WTC11 (cell line): Measurements from ENCODE around the gene NXPE3. TPM values are rescaled to one million over a fixed set of nuclear protein-coding genes. Genes with fewer than 3 reads are reported as not detected.

Experiments used
- ATAC-seq: fragments of 200-7000 bp; cut with Tn5 transposase; 2 replicates; pipeline ENCODE4 v1.10.0; 2021; ENCODE audit warnings: mild to moderate bottlenecking, moderate library complexity
- CTCF ChIA-PET: fragments of 300-600 bp; sonication (Branson Sonifier 250); formaldehyde crosslinking; loops from one replicate; lab custom pipeline; 2021; ENCODE audit warnings: antibody characterized with exemption; lab: Charles Lee
- POLR2A ChIA-PET: fragments of 350-600 bp; sonication (Branson Sonifier 250); formaldehyde crosslinking; loops from one replicate; lab custom pipeline; 2021; ENCODE audit warnings: antibody characterized with exemption; lab: Charles Lee
- DNase-seq: peaks from one replicate; pipeline ENCODE4 v3.0.0; 2021; ENCODE audit warnings: low spot score
- H3K27ac Mint-ChIP-seq: 2 replicates; pipeline ENCODE4 v1.8.0; 2021; ENCODE audit warnings: mixed read lengths
- H3K27me3 Mint-ChIP-seq: 2 replicates; pipeline ENCODE4 v1.8.0; 2021; ENCODE audit warnings: low read depth, mild to moderate bottlenecking, moderate library complexity, mixed read lengths
- H3K36me3 Mint-ChIP-seq: 2 replicates; pipeline ENCODE4 v1.8.0; 2021; ENCODE audit warnings: mixed read lengths
- H3K4me1 Mint-ChIP-seq: 2 replicates; pipeline ENCODE4 v1.8.0; 2022; ENCODE audit warnings: mixed read lengths
- H3K4me3 Mint-ChIP-seq: 2 replicates; pipeline ENCODE4 v1.8.0; 2021; ENCODE audit warnings: mild to moderate bottlenecking, moderate library complexity, mixed read lengths
- H3K9me3 Mint-ChIP-seq: 2 replicates; pipeline ENCODE4 v1.8.0; 2021; ENCODE audit warnings: mixed read lengths
- HMGA2 ChIP-seq: fragments of 250-450 bp; sonication (Bioruptor Pico); IDR thresholded peaks from 2 replicates; pipeline ENCODE4 v1.4.0; 2021; ENCODE audit warnings: mild to moderate bottlenecking, moderate library complexity
- MXD4 ChIP-seq: fragments of 250-450 bp; sonication (Bioruptor Pico); IDR thresholded peaks from 2 replicates; pipeline ENCODE4 v1.8.0; 2021; ENCODE audit warnings: mild to moderate bottlenecking, moderate library complexity, borderline replicate concordance
- OVOL2 ChIP-seq: fragments of 250-450 bp; sonication (Bioruptor Pico); IDR thresholded peaks from 2 replicates; pipeline ENCODE4 v1.9.0; 2021; ENCODE audit warnings: mild to moderate bottlenecking, borderline replicate concordance
- PRRX2 ChIP-seq: fragments of 250-450 bp; sonication (Bioruptor Pico); IDR thresholded peaks from 2 replicates; pipeline ENCODE4 v1.8.0; 2021; ENCODE audit warnings: mild to moderate bottlenecking
- TCF7 ChIP-seq: sonication (generic); formaldehyde crosslinking; IDR thresholded peaks from 2 replicates; pipeline ENCODE4 v1.8.0; 2022; ENCODE audit warnings: mild to moderate bottlenecking, low read depth, missing genetic modification reagents, moderate library complexity
- TP53 ChIP-seq: sonication (generic); formaldehyde crosslinking; IDR thresholded peaks from 2 replicates; pipeline ENCODE4 v1.8.1; 2023; ENCODE audit warnings: mild to moderate bottlenecking, missing genetic modification reagents
- ZNF138 ChIP-seq: sonication (generic); formaldehyde crosslinking; conservative IDR thresholded peaks from 2 replicates; pipeline ENCODE4 v1.8.1; 2022; ENCODE audit warnings: mild to moderate bottlenecking, moderate library complexity, missing genetic modification reagents
- ZNF263 ChIP-seq: sonication (generic); formaldehyde crosslinking; IDR thresholded peaks from 2 replicates; pipeline ENCODE4 v1.8.1; 2022; ENCODE audit warnings: low read depth, mild to moderate bottlenecking, moderate library complexity, missing genetic modification reagents
- ZNF423 ChIP-seq: fragments of 250-450 bp; sonication (Bioruptor Pico); IDR thresholded peaks from 2 replicates; pipeline ENCODE4 v2.1.2; 2022; ENCODE audit warnings: mild to moderate bottlenecking, moderate library complexity
- ZNF671 ChIP-seq: fragments of 250-450 bp; sonication (Bioruptor Pico); IDR thresholded peaks from 2 replicates; pipeline ENCODE4 v1.8.0; 2021; ENCODE audit warnings: mild to moderate bottlenecking
- total RNA-seq: library from RNA; stranded (reverse); gene quantifications from 3 replicates; pipeline ENCODE4 v1.2.3, GENCODE V29; 2021
- TF ChIP-seq, protein P1 (sequence below): fragments of 250-450 bp; sonication (Bioruptor Pico); IDR thresholded peaks from 2 replicates; pipeline ENCODE4 v1.9.0; 2021; ENCODE audit warnings: mild to moderate bottlenecking
- TF ChIP-seq, protein P2 (sequence below): sonication (generic); formaldehyde crosslinking; IDR thresholded peaks from 2 replicates; pipeline ENCODE4 v1.8.0; 2022; ENCODE audit warnings: mild to moderate bottlenecking, missing genetic modification reagents
- TF ChIP-seq, protein P3 (sequence below): sonication (generic); formaldehyde crosslinking; IDR thresholded peaks from 2 replicates; pipeline ENCODE4 v1.8.0; 2022; ENCODE audit warnings: mild to moderate bottlenecking, missing genetic modification reagents
- TF ChIP-seq, protein P4 (sequence below): sonication (generic); formaldehyde crosslinking; IDR thresholded peaks from 2 replicates; pipeline ENCODE4 v1.8.1; 2023; ENCODE audit warnings: mild to moderate bottlenecking, missing genetic modification reagents
- TF ChIP-seq, protein P5 (sequence below): sonication (generic); formaldehyde crosslinking; IDR thresholded peaks from 2 replicates; pipeline ENCODE4 v1.8.1; 2022; ENCODE audit warnings: missing genetic modification reagents, borderline replicate concordance
- TF ChIP-seq, protein P6 (sequence below): fragments of 250-450 bp; sonication (Bioruptor Pico); IDR thresholded peaks from 2 replicates; pipeline ENCODE4 v1.8.0; 2021; ENCODE audit warnings: mild to moderate bottlenecking
- TF ChIP-seq, protein P7 (sequence below): fragments of 250-450 bp; sonication (Bioruptor Pico); IDR thresholded peaks from 2 replicates; pipeline ENCODE4 v1.9.0; 2021; ENCODE audit warnings: moderate library complexity, mild to moderate bottlenecking, inconsistent platforms, borderline replicate concordance
- TF ChIP-seq, protein P8 (sequence below): fragments of 200-600 bp; IDR thresholded peaks from 2 replicates; pipeline ENCODE4 v1.8.0; 2022; ENCODE audit warnings: antibody characterized with exemption

Gene NXPE3
- total RNA-seq, 1 experiment from 2014 or later, result 13.9 TPM

DNA sequence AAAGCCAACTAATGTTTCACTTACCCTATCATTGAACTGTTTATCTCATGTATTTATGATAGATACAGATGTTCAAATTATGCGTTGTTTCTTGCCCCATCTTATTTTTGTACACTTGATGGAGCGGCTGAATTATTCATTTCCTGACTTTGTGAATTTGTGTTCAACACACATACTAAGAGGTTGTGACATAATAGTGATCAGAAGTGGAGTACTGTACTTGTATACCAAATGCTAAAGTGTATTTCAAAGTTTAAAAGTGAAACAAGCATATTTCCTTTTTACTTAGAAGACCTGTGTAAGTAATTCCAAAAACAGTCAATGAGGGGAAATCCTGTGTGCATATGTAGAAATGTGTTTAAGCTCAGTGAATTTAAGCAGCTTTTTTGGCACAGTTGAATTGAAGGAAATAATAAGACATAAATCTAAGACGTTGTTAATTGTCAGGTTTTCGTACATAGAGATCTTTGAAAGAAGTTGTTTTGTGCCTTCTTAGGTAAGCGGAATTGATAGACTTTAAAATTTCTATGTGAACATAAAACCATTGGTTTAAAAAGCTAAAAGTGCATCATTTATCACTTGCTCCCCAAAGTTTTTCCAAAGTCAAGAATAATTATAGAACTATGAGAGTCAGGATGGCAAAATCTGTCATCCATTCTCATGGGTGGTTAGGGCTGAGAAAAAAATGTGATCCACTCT is 72.2 kb downstream of the NXPE3 start:
- ATAC-seq (no peak), DNase-seq (no peak)
- Mint-ChIP-seq H3K27me3 (no peaks in the 10 kb centered on the region), H3K27ac (peak overlapping the region; percentile 57; the same call in 1 of the 2 replicates), H3K9me3 (peaks cover under 1% of the 10 kb centered on the region; the same call in 1 of the 2 replicates), H3K4me1 (peaks cover 36% of the 10 kb centered on the region), H3K36me3 (peaks cover 48% of the 10 kb centered on the region), H3K4me3 (peak overlapping the region; percentile 90)
- TF ChIP-seq, protein P1, sequence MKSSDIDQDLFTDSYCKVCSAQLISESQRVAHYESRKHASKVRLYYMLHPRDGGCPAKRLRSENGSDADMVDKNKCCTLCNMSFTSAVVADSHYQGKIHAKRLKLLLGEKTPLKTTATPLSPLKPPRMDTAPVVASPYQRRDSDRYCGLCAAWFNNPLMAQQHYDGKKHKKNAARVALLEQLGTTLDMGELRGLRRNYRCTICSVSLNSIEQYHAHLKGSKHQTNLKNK, result no peak
- TF ChIP-seq, protein P2, sequence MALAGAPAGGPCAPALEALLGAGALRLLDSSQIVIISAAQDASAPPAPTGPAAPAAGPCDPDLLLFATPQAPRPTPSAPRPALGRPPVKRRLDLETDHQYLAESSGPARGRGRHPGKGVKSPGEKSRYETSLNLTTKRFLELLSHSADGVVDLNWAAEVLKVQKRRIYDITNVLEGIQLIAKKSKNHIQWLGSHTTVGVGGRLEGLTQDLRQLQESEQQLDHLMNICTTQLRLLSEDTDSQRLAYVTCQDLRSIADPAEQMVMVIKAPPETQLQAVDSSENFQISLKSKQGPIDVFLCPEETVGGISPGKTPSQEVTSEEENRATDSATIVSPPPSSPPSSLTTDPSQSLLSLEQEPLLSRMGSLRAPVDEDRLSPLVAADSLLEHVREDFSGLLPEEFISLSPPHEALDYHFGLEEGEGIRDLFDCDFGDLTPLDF, result no peak
- TF ChIP-seq, protein P3, sequence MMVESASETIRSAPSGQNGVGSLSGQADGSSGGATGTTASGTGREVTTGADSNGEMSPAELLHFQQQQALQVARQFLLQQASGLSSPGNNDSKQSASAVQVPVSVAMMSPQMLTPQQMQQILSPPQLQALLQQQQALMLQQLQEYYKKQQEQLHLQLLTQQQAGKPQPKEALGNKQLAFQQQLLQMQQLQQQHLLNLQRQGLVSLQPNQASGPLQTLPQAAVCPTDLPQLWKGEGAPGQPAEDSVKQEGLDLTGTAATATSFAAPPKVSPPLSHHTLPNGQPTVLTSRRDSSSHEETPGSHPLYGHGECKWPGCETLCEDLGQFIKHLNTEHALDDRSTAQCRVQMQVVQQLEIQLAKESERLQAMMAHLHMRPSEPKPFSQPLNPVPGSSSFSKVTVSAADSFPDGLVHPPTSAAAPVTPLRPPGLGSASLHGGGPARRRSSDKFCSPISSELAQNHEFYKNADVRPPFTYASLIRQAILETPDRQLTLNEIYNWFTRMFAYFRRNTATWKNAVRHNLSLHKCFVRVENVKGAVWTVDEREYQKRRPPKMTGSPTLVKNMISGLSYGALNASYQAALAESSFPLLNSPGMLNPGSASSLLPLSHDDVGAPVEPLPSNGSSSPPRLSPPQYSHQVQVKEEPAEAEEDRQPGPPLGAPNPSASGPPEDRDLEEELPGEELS (CRISPR knock-in tag), result no peak
- TF ChIP-seq HMGA2 (CRISPR knock-in tag) (no peak), MXD4 (CRISPR knock-in tag) (no peak), ZNF138 (no peak), TCF7 (CRISPR knock-in tag) (no peak), ZNF263 (no peak)
- TF ChIP-seq, protein P4, sequence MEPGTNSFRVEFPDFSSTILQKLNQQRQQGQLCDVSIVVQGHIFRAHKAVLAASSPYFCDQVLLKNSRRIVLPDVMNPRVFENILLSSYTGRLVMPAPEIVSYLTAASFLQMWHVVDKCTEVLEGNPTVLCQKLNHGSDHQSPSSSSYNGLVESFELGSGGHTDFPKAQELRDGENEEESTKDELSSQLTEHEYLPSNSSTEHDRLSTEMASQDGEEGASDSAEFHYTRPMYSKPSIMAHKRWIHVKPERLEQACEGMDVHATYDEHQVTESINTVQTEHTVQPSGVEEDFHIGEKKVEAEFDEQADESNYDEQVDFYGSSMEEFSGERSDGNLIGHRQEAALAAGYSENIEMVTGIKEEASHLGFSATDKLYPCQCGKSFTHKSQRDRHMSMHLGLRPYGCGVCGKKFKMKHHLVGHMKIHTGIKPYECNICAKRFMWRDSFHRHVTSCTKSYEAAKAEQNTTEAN, result no peak
- TF ChIP-seq, protein P5, sequence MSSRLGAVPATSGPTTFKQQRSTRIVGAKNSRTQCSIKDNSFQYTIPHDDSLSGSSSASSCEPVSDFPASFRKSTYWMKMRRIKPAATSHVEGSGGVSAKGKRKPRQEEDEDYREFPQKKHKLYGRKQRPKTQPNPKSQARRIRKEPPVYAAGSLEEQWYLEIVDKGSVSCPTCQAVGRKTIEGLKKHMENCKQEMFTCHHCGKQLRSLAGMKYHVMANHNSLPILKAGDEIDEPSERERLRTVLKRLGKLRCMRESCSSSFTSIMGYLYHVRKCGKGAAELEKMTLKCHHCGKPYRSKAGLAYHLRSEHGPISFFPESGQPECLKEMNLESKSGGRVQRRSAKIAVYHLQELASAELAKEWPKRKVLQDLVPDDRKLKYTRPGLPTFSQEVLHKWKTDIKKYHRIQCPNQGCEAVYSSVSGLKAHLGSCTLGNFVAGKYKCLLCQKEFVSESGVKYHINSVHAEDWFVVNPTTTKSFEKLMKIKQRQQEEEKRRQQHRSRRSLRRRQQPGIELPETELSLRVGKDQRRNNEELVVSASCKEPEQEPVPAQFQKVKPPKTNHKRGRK (CRISPR knock-in tag), result no peak
- ChIA-PET POLR2A (no interaction called here), CTCF (interaction anchor here (1.3 to 1.5 kb wide), 2 partner anchors 48 to 374 kb away, joined by 3 to 4 read pairs; no protein-coding TSS in a partner anchor)

DNA sequence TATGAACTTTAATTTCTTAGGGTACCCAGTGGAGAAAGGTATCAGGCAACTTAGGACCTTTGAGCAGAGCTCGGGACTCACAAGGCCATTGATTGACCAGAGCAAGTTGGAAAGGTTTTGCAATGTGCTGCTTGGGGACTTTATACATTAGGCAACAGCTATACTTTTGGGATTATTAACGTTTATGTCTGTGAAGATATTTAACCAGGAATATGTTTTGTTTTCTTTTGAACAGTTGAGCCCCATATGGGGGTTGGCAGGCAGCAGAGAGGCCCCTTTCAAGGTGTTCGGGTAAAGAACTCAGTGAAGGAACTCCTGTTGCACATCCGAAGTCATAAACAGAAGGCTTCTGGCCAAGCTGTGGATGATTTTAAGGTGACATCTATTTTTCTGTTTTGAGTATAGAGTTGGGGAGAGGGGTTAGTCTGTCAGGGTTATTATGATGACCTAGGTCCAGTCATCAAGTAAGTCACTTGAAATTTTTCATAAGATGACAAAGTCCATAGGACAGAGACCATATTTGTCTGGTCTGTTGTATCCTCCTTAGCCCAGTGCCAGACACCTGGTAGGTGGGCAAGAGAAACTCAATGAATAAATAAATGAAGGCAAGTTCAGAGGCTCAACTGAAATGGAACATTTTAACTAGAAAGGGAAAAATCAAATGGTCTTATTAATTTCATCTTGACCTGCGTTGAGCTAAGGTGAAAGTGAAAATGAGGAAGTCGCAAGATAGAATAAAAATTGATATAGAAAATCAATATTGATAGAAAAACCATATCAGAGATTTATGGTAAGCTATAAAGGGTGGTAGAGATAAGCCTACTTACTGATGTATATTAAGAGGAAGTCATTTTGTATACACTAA is 73.1 kb downstream of the NXPE3 start:
- POLR2A ChIA-PET, result no interaction called here
- H3K9me3 Mint-ChIP-seq, result no peaks in the 10 kb centered on the region
- H3K27me3 Mint-ChIP-seq, result no peaks in the 10 kb centered on the region
- H3K4me1 Mint-ChIP-seq, result peaks cover 29% of the 10 kb centered on the region
- DNase-seq (no peak), ATAC-seq (no peak)
- peak overlapping the region; percentile 50; the same call in 1 of the 2 replicates for H3K27ac Mint-ChIP-seq
- H3K4me3 Mint-ChIP-seq, result peak overlapping the region; percentile 90
- CTCF ChIA-PET, result interaction anchor here (0.6 to 1.5 kb wide), 3 partner anchors 49 to 373 kb away, joined by 3 to 4 read pairs (median 3); no protein-coding TSS in a partner anchor
- peaks cover 56% of the 10 kb centered on the region for H3K36me3 Mint-ChIP-seq
- TF ChIP-seq ZNF671 (CRISPR knock-in tag) (no peak), PRRX2 (CRISPR knock-in tag) (no peak), TP53 (CRISPR knock-in tag) (no peak), ZNF423 (no peak), OVOL2 (CRISPR knock-in tag) (no peak)
- TF ChIP-seq, protein P6, sequence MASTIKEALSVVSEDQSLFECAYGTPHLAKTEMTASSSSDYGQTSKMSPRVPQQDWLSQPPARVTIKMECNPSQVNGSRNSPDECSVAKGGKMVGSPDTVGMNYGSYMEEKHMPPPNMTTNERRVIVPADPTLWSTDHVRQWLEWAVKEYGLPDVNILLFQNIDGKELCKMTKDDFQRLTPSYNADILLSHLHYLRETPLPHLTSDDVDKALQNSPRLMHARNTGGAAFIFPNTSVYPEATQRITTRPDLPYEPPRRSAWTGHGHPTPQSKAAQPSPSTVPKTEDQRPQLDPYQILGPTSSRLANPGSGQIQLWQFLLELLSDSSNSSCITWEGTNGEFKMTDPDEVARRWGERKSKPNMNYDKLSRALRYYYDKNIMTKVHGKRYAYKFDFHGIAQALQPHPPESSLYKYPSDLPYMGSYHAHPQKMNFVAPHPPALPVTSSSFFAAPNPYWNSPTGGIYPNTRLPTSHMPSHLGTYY, result no peak
- TF ChIP-seq, protein P7, sequence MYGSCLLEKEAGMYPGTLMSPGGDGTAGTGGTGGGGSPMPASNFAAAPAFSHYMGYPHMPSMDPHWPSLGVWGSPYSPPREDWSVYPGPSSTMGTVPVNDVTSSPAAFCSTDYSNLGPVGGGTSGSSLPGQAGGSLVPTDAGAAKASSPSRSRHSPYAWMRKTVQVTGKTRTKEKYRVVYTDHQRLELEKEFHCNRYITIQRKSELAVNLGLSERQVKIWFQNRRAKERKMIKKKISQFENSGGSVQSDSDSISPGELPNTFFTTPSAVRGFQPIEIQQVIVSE (CRISPR knock-in tag), result no peak
- TF ChIP-seq, protein P2, result no peak
- TF ChIP-seq, protein P5 (CRISPR knock-in tag), result no peak
- TF ChIP-seq, protein P8, sequence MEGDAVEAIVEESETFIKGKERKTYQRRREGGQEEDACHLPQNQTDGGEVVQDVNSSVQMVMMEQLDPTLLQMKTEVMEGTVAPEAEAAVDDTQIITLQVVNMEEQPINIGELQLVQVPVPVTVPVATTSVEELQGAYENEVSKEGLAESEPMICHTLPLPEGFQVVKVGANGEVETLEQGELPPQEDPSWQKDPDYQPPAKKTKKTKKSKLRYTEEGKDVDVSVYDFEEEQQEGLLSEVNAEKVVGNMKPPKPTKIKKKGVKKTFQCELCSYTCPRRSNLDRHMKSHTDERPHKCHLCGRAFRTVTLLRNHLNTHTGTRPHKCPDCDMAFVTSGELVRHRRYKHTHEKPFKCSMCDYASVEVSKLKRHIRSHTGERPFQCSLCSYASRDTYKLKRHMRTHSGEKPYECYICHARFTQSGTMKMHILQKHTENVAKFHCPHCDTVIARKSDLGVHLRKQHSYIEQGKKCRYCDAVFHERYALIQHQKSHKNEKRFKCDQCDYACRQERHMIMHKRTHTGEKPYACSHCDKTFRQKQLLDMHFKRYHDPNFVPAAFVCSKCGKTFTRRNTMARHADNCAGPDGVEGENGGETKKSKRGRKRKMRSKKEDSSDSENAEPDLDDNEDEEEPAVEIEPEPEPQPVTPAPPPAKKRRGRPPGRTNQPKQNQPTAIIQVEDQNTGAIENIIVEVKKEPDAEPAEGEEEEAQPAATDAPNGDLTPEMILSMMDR, result no peak
